ENCODE data around the gene MT1F.

MT1F gene

GRCh38 chr16:56657555-56658326 is at the start of gene MT1F:
TSS of gene MT1F (plus strand) at chr16:56657959. CDS start at chr16:56658059, 100 bp downstream.
- TF ChIP-seq EZH2 (IDR thresholded peaks at IDR 0.05; ENCODE audit: borderline replicate concordance, low read length) (no peak), CTCF (IDR thresholded peaks at IDR 0.05; ENCODE audit: low read length) (no peak)
- Histone ChIP-seq H3K79me2 (ENCODE audit: insufficient read depth, low read length) (no peaks in the 10 kb centered on the region), H3K4me3 (ENCODE audit: low read depth, low read length, poor library complexity, severe bottlenecking) (peak within 1 kb of the TSS; percentile 68), H3K4me2 (ENCODE audit: low read length) (peak within 1 kb of the TSS; percentile 83), H3K9ac (ENCODE audit: low read length) (peak within 1 kb of the TSS; percentile 50; the same call in 1 of the 2 replicates), H3K9me3 (ENCODE audit: low read length) (no peaks in the 10 kb centered on the region), H3K36me3 (ENCODE audit: insufficient read depth, low read length) (no peaks in the 10 kb centered on the region), H3K9me2 (ENCODE audit: low read depth, low read length) (no peaks in the 10 kb centered on the region), H2AFZ (ENCODE audit: low read length) (peak within 1 kb of the TSS; percentile 26; the same call in 1 of the 2 replicates), H3F3A (ENCODE audit: insufficient read depth, low read length) (no peaks in the 10 kb centered on the region), H4K20me1 (ENCODE audit: insufficient read depth, low read length) (no peaks in the 10 kb centered on the region), H3K27ac (ENCODE audit: low read depth, low read length, poor library complexity, severe bottlenecking) (no peak within 1 kb of the TSS), H3K27me3 (ENCODE audit: insufficient read depth, low read length) (peaks cover 3% of the 10 kb centered on the region; the same call in 1 of the 2 replicates), H3K4me1 (ENCODE audit: insufficient read depth, low read length, severe bottlenecking) (peaks cover 21% of the 10 kb centered on the region)

DNA sequence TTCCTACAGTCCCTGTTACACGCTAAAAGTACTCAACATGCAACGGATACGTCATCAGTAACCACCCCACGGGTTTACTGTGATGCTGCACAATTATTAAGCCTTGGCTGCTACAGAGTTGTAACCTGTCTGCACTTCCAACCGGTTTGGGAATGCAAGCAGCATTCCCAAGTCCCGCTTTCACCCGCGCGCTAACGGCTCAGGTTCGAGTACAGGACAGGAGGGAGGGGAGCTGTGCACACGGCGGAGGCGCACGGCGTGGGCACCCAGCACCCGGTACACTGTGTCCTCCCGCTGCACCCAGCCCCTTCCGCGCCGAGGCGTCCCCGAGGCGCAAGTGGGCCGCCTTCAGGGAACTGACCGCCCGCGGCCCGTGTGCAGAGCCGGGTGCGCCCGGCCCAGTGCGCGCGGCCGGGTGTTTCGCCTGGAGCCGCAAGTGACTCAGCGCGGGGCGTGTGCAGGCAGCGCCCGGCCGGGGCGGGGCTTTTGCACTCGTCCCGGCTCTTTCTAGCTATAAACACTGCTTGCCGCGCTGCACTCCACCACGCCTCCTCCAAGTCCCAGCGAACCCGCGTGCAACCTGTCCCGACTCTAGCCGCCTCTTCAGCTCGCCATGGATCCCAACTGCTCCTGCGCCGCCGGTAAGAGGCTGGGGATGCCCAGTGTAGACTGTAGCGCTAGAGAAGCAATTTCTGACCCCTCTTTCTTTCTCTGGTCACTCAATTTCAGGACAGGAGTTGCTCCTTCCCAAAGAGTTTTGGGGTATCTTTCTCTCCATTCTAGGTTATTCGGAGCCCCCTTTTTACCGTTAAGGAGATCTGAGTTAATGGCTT is 49.5 kb upstream of the MT1F start, which contains the start of gene MT2A:
MT2A (plus strand) TSS at position 542 of the 833 bp plus-strand sequence; CDS start at position 614, 72 bp downstream.
- H4K20me1 ChIP-seq (ENCODE audit: insufficient read depth, low read length) = no peaks in the 10 kb centered on the region
- no peaks in the 10 kb centered on the region for H3F3A ChIP-seq (ENCODE audit: insufficient read depth, low read length)
- H2AFZ ChIP-seq (ENCODE audit: low read length) = peak within 1 kb of the TSS; percentile 99
- H3K9me3 ChIP-seq (ENCODE audit: low read length) = no peaks in the 10 kb centered on the region
- no peaks in the 10 kb centered on the region for H3K36me3 ChIP-seq (ENCODE audit: insufficient read depth, low read length)
- no peaks in the 10 kb centered on the region for H3K79me2 ChIP-seq (ENCODE audit: insufficient read depth, low read length)
- TF ChIP-seq CTCF (IDR thresholded peaks at IDR 0.05; ENCODE audit: low read length) (no peak), EZH2 (IDR thresholded peaks at IDR 0.05; ENCODE audit: borderline replicate concordance, low read length) (no peak)
- H3K27ac ChIP-seq (ENCODE audit: low read depth, low read length, poor library complexity, severe bottlenecking) = no peak within 1 kb of the TSS
- H3K4me2 ChIP-seq (ENCODE audit: low read length) = peak within 1 kb of the TSS; percentile 98
- H3K9me2 ChIP-seq (ENCODE audit: low read depth, low read length) = no peaks in the 10 kb centered on the region
- peaks cover 28% of the 10 kb centered on the region for H3K4me1 ChIP-seq (ENCODE audit: insufficient read depth, low read length, severe bottlenecking)
- no peaks in the 10 kb centered on the region for H3K27me3 ChIP-seq (ENCODE audit: insufficient read depth, low read length)
- peak within 1 kb of the TSS; percentile 68 for H3K4me3 ChIP-seq (ENCODE audit: low read depth, low read length, poor library complexity, severe bottlenecking)
- peak within 1 kb of the TSS; percentile 65 for H3K9ac ChIP-seq (ENCODE audit: low read length)

GRCh38 chr16:56608876-56609462 is 48.8 kb upstream of the MT1F start:
- peak overlapping the region; percentile 68 for H3K4me3 ChIP-seq (ENCODE audit: low read depth, low read length, poor library complexity, severe bottlenecking)
- H3K79me2 ChIP-seq (ENCODE audit: insufficient read depth, low read length) = no peaks in the 10 kb centered on the region
- H3K27me3 ChIP-seq (ENCODE audit: insufficient read depth, low read length) = no peaks in the 10 kb centered on the region
- peak overlapping the region; percentile 65 for H3K9ac ChIP-seq (ENCODE audit: low read length)
- no peak overlapping the region for H2AFZ ChIP-seq (ENCODE audit: low read length)
- H3K27ac ChIP-seq (ENCODE audit: low read depth, low read length, poor library complexity, severe bottlenecking) = no peak overlapping the region
- H3K4me2 ChIP-seq (ENCODE audit: low read length) = peak overlapping the region; percentile 98
- H4K20me1 ChIP-seq (ENCODE audit: insufficient read depth, low read length) = no peaks in the 10 kb centered on the region
- H3K9me2 ChIP-seq (ENCODE audit: low read depth, low read length) = no peaks in the 10 kb centered on the region
- TF ChIP-seq CTCF (IDR thresholded peaks at IDR 0.05; ENCODE audit: low read length) = no peak
- no peak for TF ChIP-seq EZH2 (IDR thresholded peaks at IDR 0.05; ENCODE audit: borderline replicate concordance, low read length)
- no peaks in the 10 kb centered on the region for H3F3A ChIP-seq (ENCODE audit: insufficient read depth, low read length)
- H3K36me3 ChIP-seq (ENCODE audit: insufficient read depth, low read length) = no peaks in the 10 kb centered on the region
- H3K9me3 ChIP-seq (ENCODE audit: low read length) = no peaks in the 10 kb centered on the region
- H3K4me1 ChIP-seq (ENCODE audit: insufficient read depth, low read length, severe bottlenecking) = peaks cover 28% of the 10 kb centered on the region
